Activated T-helper 1 cell treated with anti-CD3 and anti-CD28 coated beads, Interleukin-12 subunit alpha, Interleukin-12 subunit beta, Interleukin-2, Interleukin-4 antibody, amounts not matched to agents 30 ng/mL and 10 ng/mL and 1 ng/mL, durations not matched to agents 14 hours and 24 hours and 36 hours (primary cell): ENCODE results near the gene SSX5. TPM values are rescaled to one million over a fixed set of nuclear protein-coding genes. Genes with fewer than 3 reads are reported as not detected.
"Not testable (repeated sequence)": the region's sequence is repeated elsewhere in the genome, so short reads cannot be mapped to it uniquely, and the experiment has no call there.

Experiments used
- DNase-seq: peaks from one replicate; pipeline ENCODE4 v3.0.0; 2021; ENCODE audit warnings: low spot score
- H3K27ac Mint-ChIP-seq: one replicate; pipeline ENCODE4 v1.8.0; 2021; ENCODE audit warnings: mild to moderate bottlenecking, mixed read lengths
- H3K27me3 Mint-ChIP-seq: one replicate; pipeline ENCODE4 v1.8.0; 2022; ENCODE audit warnings: mild to moderate bottlenecking, moderate library complexity, mixed read lengths; ENCODE audit not compliant: insufficient read depth
- H3K36me3 Mint-ChIP-seq: one replicate; pipeline ENCODE4 v1.8.0; 2021; ENCODE audit warnings: low read depth, mixed read lengths
- H3K4me1 Mint-ChIP-seq: one replicate; pipeline ENCODE4 v1.8.0; 2021; ENCODE audit warnings: low read depth, mixed read lengths
- H3K4me3 Mint-ChIP-seq: one replicate; pipeline ENCODE4 v1.8.0; 2021; ENCODE audit warnings: mild to moderate bottlenecking, moderate library complexity, mixed read lengths
- H3K9me3 Mint-ChIP-seq: one replicate; pipeline ENCODE4 v1.8.0; 2021; ENCODE audit warnings: mixed read lengths
- intact Hi-C: fragments of 100-400 bp; cut with micrococcal nuclease; formaldehyde crosslinking; loops from one replicate; pipeline ENCODE4 v1.15.1; 2024
- total RNA-seq: library from RNA; stranded (reverse); gene quantifications from 2 replicates; pipeline ENCODE4 v1.2.3, GENCODE V29; 2022

The SSX5 gene
- total RNA-seq, result not detected in 2 replicates

GRCh38 chrX:48196745-48197201, at the start of gene SSX5:
TSS of gene SSX5 (minus strand) at chrX:48196795. CDS start at chrX:48195358, 1,437 bp downstream.
- H3K27me3 Mint-ChIP-seq, result no peaks in the 10 kb centered on the region
- DNase-seq, result no peak
- H3K27ac Mint-ChIP-seq, result no peak within 1 kb of the TSS
- no peak within 1 kb of the TSS for H3K4me3 Mint-ChIP-seq
- H3K4me1 Mint-ChIP-seq, result no peaks in the 10 kb centered on the region
- intact Hi-C loops, result no loop called here
- H3K9me3 Mint-ChIP-seq, result no peaks in the 10 kb centered on the region
- H3K36me3 Mint-ChIP-seq, result no peaks in the 10 kb centered on the region

GRCh38 chrX:48224196-48224595, 27.6 kb upstream of the SSX5 start:
- intact Hi-C loops, H3K27ac Mint-ChIP-seq, H3K27me3 Mint-ChIP-seq: not testable (repeated sequence)

GRCh38 chrX:48214341-48214740, 17.7 kb upstream of the SSX5 start:
- H3K36me3 Mint-ChIP-seq, H3K4me1 Mint-ChIP-seq, H3K4me3 Mint-ChIP-seq, H3K27ac Mint-ChIP-seq, DNase-seq, intact Hi-C loops, H3K9me3 Mint-ChIP-seq, H3K27me3 Mint-ChIP-seq: not testable (repeated sequence)

More at GRCh38 chrX:48224196-48224595, 27.6 kb upstream of the SSX5 start:
- not testable (repeated sequence) for H3K36me3 Mint-ChIP-seq, H3K4me3 Mint-ChIP-seq, H3K9me3 Mint-ChIP-seq, DNase-seq, H3K4me1 Mint-ChIP-seq

GRCh38 chrX:48190024-48190423, 6.6 kb downstream of the SSX5 start:
- DNase-seq, H3K9me3 Mint-ChIP-seq, H3K27ac Mint-ChIP-seq, H3K27me3 Mint-ChIP-seq, intact Hi-C loops, H3K36me3 Mint-ChIP-seq, H3K4me3 Mint-ChIP-seq, H3K4me1 Mint-ChIP-seq: not testable (repeated sequence)

- DNase-seq, H3K4me3 Mint-ChIP-seq, intact Hi-C loops, H3K27ac Mint-ChIP-seq, H3K4me1 Mint-ChIP-seq, H3K9me3 Mint-ChIP-seq, H3K36me3 Mint-ChIP-seq, H3K27me3 Mint-ChIP-seq: not testable (repeated sequence)
Observed at GRCh38 chrX:48181882-48182281, 14.7 kb downstream of the SSX5 start.

- Mint-ChIP-seq H3K36me3 (no peaks in the 10 kb centered on the region), H3K4me1 (no peaks in the 10 kb centered on the region), H3K27ac (no peak overlapping the region), H3K9me3 (no peaks in the 10 kb centered on the region), H3K27me3 (no peaks in the 10 kb centered on the region), H3K4me3 (no peak overlapping the region)
- DNase-seq, result no peak
- intact Hi-C loops, result no loop called here
Observed at GRCh38 chrX:48180811-48181210, 15.8 kb downstream of the SSX5 start.

GRCh38 chrX:48179691-48180090, 16.9 kb downstream of the SSX5 start:
- no peaks in the 10 kb centered on the region for H3K9me3 Mint-ChIP-seq
- DNase-seq, result no peak
- intact Hi-C loops, result no loop called here
- no peaks in the 10 kb centered on the region for H3K36me3 Mint-ChIP-seq
- no peak overlapping the region for H3K27ac Mint-ChIP-seq
- H3K27me3 Mint-ChIP-seq, result no peaks in the 10 kb centered on the region
- no peaks in the 10 kb centered on the region for H3K4me1 Mint-ChIP-seq
- no peak overlapping the region for H3K4me3 Mint-ChIP-seq

GRCh38 chrX:48166322-48166721, 30.3 kb downstream of the SSX5 start:
- H3K9me3 Mint-ChIP-seq, H3K4me1 Mint-ChIP-seq, H3K4me3 Mint-ChIP-seq, H3K27ac Mint-ChIP-seq, intact Hi-C loops, DNase-seq, H3K36me3 Mint-ChIP-seq, H3K27me3 Mint-ChIP-seq: not testable (repeated sequence)

GRCh38 chrX:48165241-48165640, 31.4 kb downstream of the SSX5 start:
- intact Hi-C loops, result no loop called here
- H3K9me3 Mint-ChIP-seq, result no peaks in the 10 kb centered on the region
- no peaks in the 10 kb centered on the region for H3K36me3 Mint-ChIP-seq
- no peak overlapping the region for H3K4me3 Mint-ChIP-seq
- no peak overlapping the region for H3K27ac Mint-ChIP-seq
- no peak for DNase-seq
- H3K4me1 Mint-ChIP-seq, result no peaks in the 10 kb centered on the region
- no peaks in the 10 kb centered on the region for H3K27me3 Mint-ChIP-seq

- Mint-ChIP-seq H3K27ac (no peak overlapping the region), H3K4me1 (no peaks in the 10 kb centered on the region), H3K36me3 (no peaks in the 10 kb centered on the region), H3K4me3 (no peak overlapping the region), H3K9me3 (no peaks in the 10 kb centered on the region), H3K27me3 (peaks cover 2% of the 10 kb centered on the region)
- DNase-seq, result no peak
- intact Hi-C loops, result no loop called here
Observed at GRCh38 chrX:48156014-48156413, 40.6 kb downstream of the SSX5 start.

- Mint-ChIP-seq H3K27ac (no peak overlapping the region), H3K36me3 (no peaks in the 10 kb centered on the region), H3K4me3 (no peak overlapping the region), H3K9me3 (no peaks in the 10 kb centered on the region), H3K4me1 (no peaks in the 10 kb centered on the region), H3K27me3 (peaks cover 2% of the 10 kb centered on the region)
- intact Hi-C loops, result no loop called here
- DNase-seq, result no peak
Observed at GRCh38 chrX:48154796-48155195, 41.8 kb downstream of the SSX5 start.

GRCh38 chrX:48153769-48154168, 42.8 kb downstream of the SSX5 start:
- Mint-ChIP-seq H3K36me3 (no peaks in the 10 kb centered on the region), H3K27ac (no peak overlapping the region), H3K9me3 (no peaks in the 10 kb centered on the region), H3K27me3 (peaks cover 2% of the 10 kb centered on the region), H3K4me3 (no peak overlapping the region), H3K4me1 (no peaks in the 10 kb centered on the region)
- no peak for DNase-seq
- intact Hi-C loops, result no loop called here

GRCh38 chrX:48142697-48143096, 53.9 kb downstream of the SSX5 start:
- intact Hi-C loops, H3K27me3 Mint-ChIP-seq, H3K4me3 Mint-ChIP-seq, H3K36me3 Mint-ChIP-seq, H3K27ac Mint-ChIP-seq, H3K9me3 Mint-ChIP-seq, DNase-seq, H3K4me1 Mint-ChIP-seq: not testable (repeated sequence)

GRCh38 chrX:48141810-48142508, 54.6 kb downstream of the SSX5 start:
- not testable (repeated sequence) for H3K4me1 Mint-ChIP-seq, H3K36me3 Mint-ChIP-seq

More at GRCh38 chrX:48141810-48142508, 54.6 kb downstream of the SSX5 start:
- H3K4me3 Mint-ChIP-seq, intact Hi-C loops, H3K27ac Mint-ChIP-seq, DNase-seq, H3K27me3 Mint-ChIP-seq, H3K9me3 Mint-ChIP-seq: not testable (repeated sequence)
